HCT116 (cell line): ENCODE data around the gene STARD3NL. TPM values are rescaled to one million over a fixed set of nuclear protein-coding genes. Genes with fewer than 3 reads are reported as not detected.

ENCODE experiments used
- ATAC-seq: fragments of 200-7000 bp; cut with Tn5 transposase; 2 replicates; pipeline ENCODE4 v1.9.1; 2020; ENCODE audit warnings: mild to moderate bottlenecking, moderate library complexity
- BruUV-seq: library from RNA; stranded (reverse); fragments of 400-500 nt; replicated peaks from 2 replicates; lab custom pipeline; 2021; lab: Mats Ljungman, UMichigan
- CTCF ChIA-PET: fragments of 300-600 bp; sonication (Branson Sonifier 250); formaldehyde crosslinking; loops from one replicate; lab custom pipeline; 2021; ENCODE audit warnings: antibody characterized with exemption; lab: Charles Lee
- POLR2A ChIA-PET: fragments of 300-600, 350-600 bp; sonication (Branson Sonifier 250); formaldehyde crosslinking; loops from one replicate; lab custom pipeline; 2021; ENCODE audit warnings: antibody characterized with exemption; lab: Charles Lee
- RAD21 ChIA-PET, 2 experiments: fragments of 300-600 bp; sonication (Branson Sonifier 250); formaldehyde crosslinking; loops; one replicate each; lab custom pipeline; 2023; ENCODE audit warnings: low total read pairs in 2 of 2; ENCODE audit not compliant: uncharacterized antibody in 2 of 2, unreplicated experiment in 2 of 2, low non-redundant PET in 1 of 2; lab: Charles Lee
- DNase-seq: peaks from one replicate; pipeline ENCODE4 v3.0.0-alpha.2; 2010; ENCODE audit warnings: low read depth, low spot score
- H2AFZ ChIP-seq: fragments of 200-600 bp; shearing (Covaris generic), sonication (generic); 2 replicates; pipeline ENCODE4 v1.6.1; 2017; ENCODE audit warnings: low read depth, mixed run types, mixed read lengths, antibody characterized with exemption, low read length; ENCODE audit not compliant: poor library complexity, severe bottlenecking
- H3K27ac ChIP-seq: 2 replicates; pipeline ENCODE4 v1.5.1; 2012; ENCODE audit warnings: low read depth, low read length
- H3K27me3 ChIP-seq: fragments of 200-600 bp; sonication (generic); 2 replicates; pipeline ENCODE4 v1.6.1; 2016; ENCODE audit warnings: mixed run types, low read length, mixed read lengths; ENCODE audit not compliant: insufficient read depth
- H3K36me3 ChIP-seq, 2 experiments: fragments of 200-500 bp in 1 of 2; fragments of 200-600 bp in 1 of 2; sonication (Bioruptor generic) in 1 of 2; sonication (generic) in 1 of 2; 2 replicates each; pipeline versions ENCODE4 v1.5.1 to v1.6.1; 2014 to 2016; ENCODE audit warnings: low read length in 2 of 2, inconsistent platforms in 1 of 2, mixed read lengths in 1 of 2, mixed run types in 1 of 2; ENCODE audit not compliant: insufficient read depth in 2 of 2, control insufficient read depth in 1 of 2
- H3K4me1 ChIP-seq, 2 experiments: fragments of 200-600 bp in 1 of 2; sonication (generic) in 1 of 2; 2 replicates each; pipeline versions ENCODE4 v1.5.1 to v1.6.1; 2012 to 2017; ENCODE audit warnings: low read length in 2 of 2, inconsistent platforms in 1 of 2, mild to moderate bottlenecking in 1 of 2, mixed read lengths in 1 of 2, mixed run types in 1 of 2, moderate library complexity in 1 of 2; ENCODE audit not compliant: insufficient read depth in 2 of 2, control insufficient read depth in 1 of 2
- H3K4me2 ChIP-seq: fragments of 200-600 bp; sonication (generic); 2 replicates; pipeline ENCODE4 v1.6.1; 2017; ENCODE audit warnings: mixed run types, low read length, mixed read lengths
- H3K4me3 ChIP-seq, 2 experiments: fragments of 200-600 bp in 1 of 2; sonication (generic) in 1 of 2; replicated peaks in 1 of 2; 2 replicates each; pipeline ENCODE4 v1.5.1; 2011 to 2016; ENCODE audit warnings: low read length in 2 of 2, control low read depth in 1 of 2, low read depth in 1 of 2, mild to moderate bottlenecking in 1 of 2, mixed read lengths in 1 of 2, mixed run types in 1 of 2
- H3K79me2 ChIP-seq: fragments of 200-600 bp; sonication (generic); 2 replicates; pipeline ENCODE4 v1.6.1; 2017; ENCODE audit warnings: mild to moderate bottlenecking, mixed run types, low read length, moderate library complexity, mixed read lengths; ENCODE audit not compliant: insufficient read depth
- H3K9ac ChIP-seq: fragments of 200-600 bp; sonication (generic); 2 replicates; pipeline ENCODE4 v1.6.1; 2016; ENCODE audit warnings: low read length, mixed read lengths
- H3K9me2 ChIP-seq: fragments of 200-600 bp; sonication (generic), shearing (Covaris generic); 2 replicates; pipeline ENCODE4 v1.6.1; 2017; ENCODE audit warnings: mixed run types, mild to moderate bottlenecking, moderate library complexity; ENCODE audit not compliant: insufficient read depth
- H3K9me3 ChIP-seq, 2 experiments: fragments of 200-500 bp in 1 of 2; fragments of 200-600 bp in 1 of 2; sonication (Bioruptor generic) in 1 of 2; sonication (generic) in 1 of 2; 2 replicates each; pipeline ENCODE4 v1.6.1; 2014 to 2017; ENCODE audit warnings: low read length in 2 of 2, mixed read lengths in 2 of 2, inconsistent platforms in 1 of 2, low read depth in 1 of 2, mild to moderate bottlenecking in 1 of 2, mixed run types in 1 of 2, moderate library complexity in 1 of 2; ENCODE audit not compliant: control insufficient read depth in 1 of 2, insufficient read depth in 1 of 2
- H4K20me1 ChIP-seq: fragments of 200-600 bp; sonication (generic), shearing (Covaris generic); 2 replicates; pipeline ENCODE4 v1.6.1; 2017; ENCODE audit warnings: mixed run types, mild to moderate bottlenecking, moderate library complexity; ENCODE audit not compliant: insufficient read depth
- EGR1 ChIP-seq: IDR thresholded peaks from 2 replicates; pipeline ENCODE4 v1.6.1; 2012; ENCODE audit warnings: low read depth
- ELF1 ChIP-seq: IDR thresholded peaks from 2 replicates; pipeline ENCODE4 v1.6.1; 2012; ENCODE audit warnings: low read depth, borderline replicate concordance
- EZH2 ChIP-seq: fragments of 200-600 bp; sonication (generic); IDR thresholded peaks from 2 replicates; pipeline ENCODE4 v1.6.1; 2017; ENCODE audit warnings: antibody characterized with exemption, mixed run types
- EZH2phosphoT487 ChIP-seq: fragments of 200-600 bp; IDR thresholded peaks from 2 replicates; pipeline ENCODE4 v1.6.1; 2018; ENCODE audit warnings: antibody characterized with exemption, borderline replicate concordance
- JUND ChIP-seq: IDR thresholded peaks from 2 replicates; pipeline ENCODE4 v1.6.1; 2012
- POLR2A ChIP-seq: IDR thresholded peaks from 2 replicates; pipeline ENCODE4 v1.7.0; 2011; ENCODE audit warnings: borderline replicate concordance; ENCODE audit not compliant: insufficient read depth, insufficient read length; ENCODE audit errors: extremely low read depth
- POLR2AphosphoS5 ChIP-seq: IDR thresholded peaks from 2 replicates; pipeline ENCODE4 v1.6.1; 2011; ENCODE audit warnings: mild to moderate bottlenecking, low read depth, low read length, moderate library complexity
- RAD21 ChIP-seq: IDR thresholded peaks from 2 replicates; pipeline ENCODE4 v1.6.1; 2012; ENCODE audit warnings: low read depth, mild to moderate bottlenecking
- SIN3A ChIP-seq: IDR thresholded peaks from 2 replicates; pipeline ENCODE4 v1.6.1; 2012; ENCODE audit warnings: low read depth
- SP1 ChIP-seq: IDR thresholded peaks from 2 replicates; pipeline ENCODE4 v1.6.1; 2012; ENCODE audit warnings: low read depth
- TCF7L2 ChIP-seq: IDR thresholded peaks from 2 replicates; pipeline ENCODE4 v1.7.0; 2011; ENCODE audit warnings: borderline replicate concordance, inconsistent platforms; ENCODE audit not compliant: insufficient read depth, insufficient read length; ENCODE audit errors: extremely low read depth
- YY1 ChIP-seq: IDR thresholded peaks from 2 replicates; pipeline ENCODE4 v1.6.1; 2011; ENCODE audit warnings: low read length, low read depth, moderate library complexity, mild to moderate bottlenecking; ENCODE audit not compliant: insufficient replicate concordance; ENCODE audit errors: extremely low read depth
- intact Hi-C: fragments of 100-400 bp; cut with micrococcal nuclease; formaldehyde crosslinking; loops from 2 replicates; pipeline ENCODE4 v1.10.0; 2022
- total RNA-seq: library from RNA; stranded (reverse); gene quantifications from one replicate; pipeline ENCODE4 v1.2.1, GENCODE V29; 2021; ENCODE audit not compliant: unreplicated experiment
- TF ChIP-seq, protein P1 (sequence below): IDR thresholded peaks from 2 replicates; pipeline ENCODE4 v1.6.1; 2012; ENCODE audit warnings: low read depth
- TF ChIP-seq, protein P2 (sequence below): IDR thresholded peaks from 2 replicates; pipeline ENCODE4 v1.6.1; 2012
- TF ChIP-seq, protein P3 (sequence below), 3 experiments: fragments of 200-600 bp in 1 of 3; sonication (generic) in 1 of 3; IDR thresholded peaks in 2 of 3; conservative IDR thresholded peaks in 1 of 3; 2 replicates each; pipeline ENCODE4 v1.5.1; 2012 to 2017; ENCODE audit warnings: low read depth in 2 of 3, low read length in 2 of 3, antibody characterized with exemption in 1 of 3, borderline replicate concordance in 1 of 3, control low read depth in 1 of 3, mild to moderate bottlenecking in 1 of 3, mixed read lengths in 1 of 3, mixed run types in 1 of 3, moderate library complexity in 1 of 3; ENCODE audit not compliant: insufficient read depth in 1 of 3
- TF ChIP-seq, protein P4 (sequence below): IDR thresholded peaks from 2 replicates; pipeline ENCODE4 v1.6.1; 2011; ENCODE audit warnings: mild to moderate bottlenecking, low read length, moderate library complexity; ENCODE audit not compliant: insufficient replicate concordance; ENCODE audit errors: extremely low read depth

Gene STARD3NL
- total RNA-seq, 1 experiment from 2014 or later = 32.0 TPM

DNA sequence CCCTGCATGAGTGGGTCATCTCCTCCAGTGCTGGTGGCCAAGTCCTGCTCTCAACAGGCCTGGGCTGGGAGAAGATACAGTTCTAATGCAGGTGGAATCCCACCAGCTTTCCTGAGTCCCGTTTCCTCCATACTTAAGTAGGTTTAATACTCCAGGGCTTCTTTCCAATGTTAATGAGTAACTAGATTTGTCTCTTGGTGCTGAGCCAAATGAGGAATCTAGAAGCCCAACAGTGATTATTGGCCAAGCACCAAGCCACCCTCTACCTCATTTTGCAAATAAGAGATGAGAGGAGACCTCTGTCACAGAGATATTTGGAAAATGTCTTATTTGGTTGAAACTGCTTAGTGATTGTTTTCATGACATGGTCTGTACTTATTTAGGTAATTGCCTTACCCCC lies 37.1 kb downstream of the STARD3NL start:
- Histone ChIP-seq H3K36me3 (peaks cover 0 to 15% of the 10 kb centered on the region in 2 experiments; a peak in 2 of 4 replicates), H3K4me2 (no peak overlapping the region)
- no peak for ATAC-seq

More for the DNA sequence above, 37.1 kb downstream of the STARD3NL start:
- Histone ChIP-seq H3K79me2 (no peaks in the 10 kb centered on the region), H3K27me3 (no peaks in the 10 kb centered on the region), H2AFZ (no peak overlapping the region), H3K9ac (no peak overlapping the region), H3K4me3 (no peak overlapping the region), H3K9me3 (no peaks in the 10 kb centered on the region), H3K27ac (no peak overlapping the region), H3K4me1 (no peaks in the 10 kb centered on the region), H4K20me1 (no peaks in the 10 kb centered on the region), H3K9me2 (no peaks in the 10 kb centered on the region)
- DNase-seq = no peak
- TF ChIP-seq, protein P1, sequence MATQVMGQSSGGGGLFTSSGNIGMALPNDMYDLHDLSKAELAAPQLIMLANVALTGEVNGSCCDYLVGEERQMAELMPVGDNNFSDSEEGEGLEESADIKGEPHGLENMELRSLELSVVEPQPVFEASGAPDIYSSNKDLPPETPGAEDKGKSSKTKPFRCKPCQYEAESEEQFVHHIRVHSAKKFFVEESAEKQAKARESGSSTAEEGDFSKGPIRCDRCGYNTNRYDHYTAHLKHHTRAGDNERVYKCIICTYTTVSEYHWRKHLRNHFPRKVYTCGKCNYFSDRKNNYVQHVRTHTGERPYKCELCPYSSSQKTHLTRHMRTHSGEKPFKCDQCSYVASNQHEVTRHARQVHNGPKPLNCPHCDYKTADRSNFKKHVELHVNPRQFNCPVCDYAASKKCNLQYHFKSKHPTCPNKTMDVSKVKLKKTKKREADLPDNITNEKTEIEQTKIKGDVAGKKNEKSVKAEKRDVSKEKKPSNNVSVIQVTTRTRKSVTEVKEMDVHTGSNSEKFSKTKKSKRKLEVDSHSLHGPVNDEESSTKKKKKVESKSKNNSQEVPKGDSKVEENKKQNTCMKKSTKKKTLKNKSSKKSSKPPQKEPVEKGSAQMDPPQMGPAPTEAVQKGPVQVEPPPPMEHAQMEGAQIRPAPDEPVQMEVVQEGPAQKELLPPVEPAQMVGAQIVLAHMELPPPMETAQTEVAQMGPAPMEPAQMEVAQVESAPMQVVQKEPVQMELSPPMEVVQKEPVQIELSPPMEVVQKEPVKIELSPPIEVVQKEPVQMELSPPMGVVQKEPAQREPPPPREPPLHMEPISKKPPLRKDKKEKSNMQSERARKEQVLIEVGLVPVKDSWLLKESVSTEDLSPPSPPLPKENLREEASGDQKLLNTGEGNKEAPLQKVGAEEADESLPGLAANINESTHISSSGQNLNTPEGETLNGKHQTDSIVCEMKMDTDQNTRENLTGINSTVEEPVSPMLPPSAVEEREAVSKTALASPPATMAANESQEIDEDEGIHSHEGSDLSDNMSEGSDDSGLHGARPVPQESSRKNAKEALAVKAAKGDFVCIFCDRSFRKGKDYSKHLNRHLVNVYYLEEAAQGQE = no peak
- no peak for TF ChIP-seq EGR1
- no peak for TF ChIP-seq EZH2
- TF ChIP-seq, protein P2, sequence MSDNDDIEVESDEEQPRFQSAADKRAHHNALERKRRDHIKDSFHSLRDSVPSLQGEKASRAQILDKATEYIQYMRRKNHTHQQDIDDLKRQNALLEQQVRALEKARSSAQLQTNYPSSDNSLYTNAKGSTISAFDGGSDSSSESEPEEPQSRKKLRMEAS = no peak
- TF ChIP-seq JUND = no peak
- TF ChIP-seq, protein P3, sequence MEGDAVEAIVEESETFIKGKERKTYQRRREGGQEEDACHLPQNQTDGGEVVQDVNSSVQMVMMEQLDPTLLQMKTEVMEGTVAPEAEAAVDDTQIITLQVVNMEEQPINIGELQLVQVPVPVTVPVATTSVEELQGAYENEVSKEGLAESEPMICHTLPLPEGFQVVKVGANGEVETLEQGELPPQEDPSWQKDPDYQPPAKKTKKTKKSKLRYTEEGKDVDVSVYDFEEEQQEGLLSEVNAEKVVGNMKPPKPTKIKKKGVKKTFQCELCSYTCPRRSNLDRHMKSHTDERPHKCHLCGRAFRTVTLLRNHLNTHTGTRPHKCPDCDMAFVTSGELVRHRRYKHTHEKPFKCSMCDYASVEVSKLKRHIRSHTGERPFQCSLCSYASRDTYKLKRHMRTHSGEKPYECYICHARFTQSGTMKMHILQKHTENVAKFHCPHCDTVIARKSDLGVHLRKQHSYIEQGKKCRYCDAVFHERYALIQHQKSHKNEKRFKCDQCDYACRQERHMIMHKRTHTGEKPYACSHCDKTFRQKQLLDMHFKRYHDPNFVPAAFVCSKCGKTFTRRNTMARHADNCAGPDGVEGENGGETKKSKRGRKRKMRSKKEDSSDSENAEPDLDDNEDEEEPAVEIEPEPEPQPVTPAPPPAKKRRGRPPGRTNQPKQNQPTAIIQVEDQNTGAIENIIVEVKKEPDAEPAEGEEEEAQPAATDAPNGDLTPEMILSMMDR (IDR thresholded peaks at IDR 0.05 in 2 of 3, conservative IDR thresholded peaks at IDR 0.05 in 1 of 3; ENCODE audit: borderline replicate concordance in 1 of 3, insufficient read depth in 1 of 3, low read depth in 2 of 3, low read length in 2 of 3) = no peak
- no peak for TF ChIP-seq YY1
- TF ChIP-seq RAD21 = no peak
- no peak for TF ChIP-seq SIN3A
- TF ChIP-seq, protein P4, sequence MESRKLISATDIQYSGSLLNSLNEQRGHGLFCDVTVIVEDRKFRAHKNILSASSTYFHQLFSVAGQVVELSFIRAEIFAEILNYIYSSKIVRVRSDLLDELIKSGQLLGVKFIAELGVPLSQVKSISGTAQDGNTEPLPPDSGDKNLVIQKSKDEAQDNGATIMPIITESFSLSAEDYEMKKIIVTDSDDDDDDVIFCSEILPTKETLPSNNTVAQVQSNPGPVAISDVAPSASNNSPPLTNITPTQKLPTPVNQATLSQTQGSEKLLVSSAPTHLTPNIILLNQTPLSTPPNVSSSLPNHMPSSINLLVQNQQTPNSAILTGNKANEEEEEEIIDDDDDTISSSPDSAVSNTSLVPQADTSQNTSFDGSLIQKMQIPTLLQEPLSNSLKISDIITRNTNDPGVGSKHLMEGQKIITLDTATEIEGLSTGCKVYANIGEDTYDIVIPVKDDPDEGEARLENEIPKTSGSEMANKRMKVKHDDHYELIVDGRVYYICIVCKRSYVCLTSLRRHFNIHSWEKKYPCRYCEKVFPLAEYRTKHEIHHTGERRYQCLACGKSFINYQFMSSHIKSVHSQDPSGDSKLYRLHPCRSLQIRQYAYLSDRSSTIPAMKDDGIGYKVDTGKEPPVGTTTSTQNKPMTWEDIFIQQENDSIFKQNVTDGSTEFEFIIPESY = no peak
- TF ChIP-seq POLR2AphosphoS5 = no peak
- TF ChIP-seq TCF7L2 = no peak
- no peak for TF ChIP-seq EZH2phosphoT487
- TF ChIP-seq SP1 = no peak
- TF ChIP-seq ELF1 = no peak
- TF ChIP-seq POLR2A = no peak
- BruUV-seq = no TSS peak
- ChIA-PET POLR2A (interaction anchor here (1.0 kb wide), 1 partner anchor 37 kb away, joined by 3 read pairs; the partner anchor contains the start of gene STARD3NL), RAD21 (interaction anchor here (0.6 to 1.4 kb wide), 4 partner anchors 104 to 123 kb away, joined by 3 to 4 read pairs (median 4); no protein-coding TSS in a partner anchor), CTCF (interaction anchor here (0.6 to 3.3 kb wide), 34 partner anchors 8 to 313 kb away, joined by 3 to 49 read pairs (median 6); partner anchors contain the start of genes SFRP4 and STARD3NL)
- intact Hi-C loops = loop anchor here (2.0 kb wide), 1 partner anchor 314 kb away; no protein-coding TSS in a partner anchor
